BLaER1 treated with 17β-estradiol and CSF1 and Interleukin-3, amounts not matched to agents 10 nM and 100 nM (cell line): ENCODE results near the gene ZNF227.
A peak's percentile ranks its signal among the peaks of the same experiment; 100 is the strongest.
"Not testable (repeated sequence)": the region's sequence is repeated elsewhere in the genome, so short reads cannot be mapped to it uniquely, and the experiment has no call there.

ENCODE experiments used
- H3K27ac ChIP-seq, 11 experiments: shearing (Covaris generic); formaldehyde crosslinking; 2 replicates each; pipeline ENCODE4 v1.8.1; 2022
- H3K27me3 ChIP-seq, 11 experiments: shearing (Covaris generic); formaldehyde crosslinking; 2 replicates each; pipeline ENCODE4 v1.8.1; 2022
- H3K36me3 ChIP-seq, 11 experiments: shearing (Covaris generic); formaldehyde crosslinking; 2 replicates each; pipeline ENCODE4 v1.8.1; 2022
- H3K4me1 ChIP-seq, 10 experiments: shearing (Covaris generic); formaldehyde crosslinking; 2 replicates each; pipeline ENCODE4 v1.8.1; 2022
- H3K4me2 ChIP-seq, 11 experiments: shearing (Covaris generic); formaldehyde crosslinking; 2 replicates each; pipeline ENCODE4 v1.8.1; 2022
- H3K4me3 ChIP-seq, 10 experiments: shearing (Covaris generic); formaldehyde crosslinking; 2 replicates each; pipeline ENCODE4 v1.8.1; 2022
- H3K9ac ChIP-seq, 11 experiments: shearing (Covaris generic); formaldehyde crosslinking; 2 replicates each; pipeline ENCODE4 v1.8.1; 2022
- H3K9me3 ChIP-seq, 11 experiments: shearing (Covaris generic); formaldehyde crosslinking; replicated peaks in 1 of 11; 2 replicates each; pipeline ENCODE4 v1.8.1; 2022
- H4K20me1 ChIP-seq, 11 experiments: shearing (Covaris generic); formaldehyde crosslinking; 2 replicates each; pipeline ENCODE4 v1.8.1; 2022
- Cebpa-rat ChIP-seq, 11 experiments: shearing (Covaris generic); IDR thresholded peaks; 2 replicates each; pipeline ENCODE4 v1.8.1; 2022

Gene ZNF227

DNA sequence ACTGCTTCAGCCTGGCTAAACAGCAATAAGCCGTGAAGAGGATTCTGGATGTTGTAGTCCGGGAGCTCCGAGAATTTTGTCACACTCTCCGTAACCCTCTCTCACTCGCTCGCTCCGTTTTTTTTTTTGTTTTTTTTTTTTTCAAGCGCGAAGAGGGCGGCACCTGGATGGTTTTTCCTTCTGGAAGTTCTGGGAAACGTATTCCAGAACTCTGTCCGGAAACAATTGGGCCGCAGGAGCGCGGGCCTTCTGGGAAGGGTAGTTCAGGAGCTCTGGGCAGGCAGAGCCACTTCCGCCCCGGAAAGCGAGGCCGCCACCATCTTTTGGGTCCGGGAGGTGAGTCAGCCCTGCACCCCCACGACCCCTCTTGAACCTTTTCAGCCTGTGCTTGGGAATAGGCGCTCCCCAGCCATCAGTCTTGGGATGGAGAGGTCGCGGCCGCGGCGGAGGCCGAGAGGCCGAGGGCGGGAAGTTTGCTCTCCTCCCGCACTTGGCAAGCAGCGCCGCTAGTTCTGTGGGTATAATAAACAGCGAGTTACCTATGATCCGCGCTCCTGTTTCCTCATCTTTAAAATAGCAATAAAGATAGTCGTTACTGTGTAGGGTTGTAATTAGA, at the start of gene ZNF227:
TSS of gene ZNF227 (plus strand) at position 283 of the 616 bp plus-strand sequence. CDS start 5,261 bp downstream, outside the sequence.
- Histone ChIP-seq H3K9ac (peak within 1 kb of the TSS; percentile 78 to 88 (median 83)), H3K36me3 (peaks cover 24 to 32% (median 30%) of the 10 kb centered on the region in 11 experiments), H3K27ac (peak within 1 kb of the TSS; percentile 68 to 90 (median 82)), H3K9me3 (peaks cover 0 to 15% (median 9%) of the 10 kb centered on the region in 11 experiments; a peak in 11 of 22 replicates), H3K4me3 (peak within 1 kb of the TSS; percentile 69 to 85 (median 81)), H4K20me1 (peaks cover 0 to 3% (median 0%) of the 10 kb centered on the region in 11 experiments; a peak in 1 of 22 replicates), H3K4me1 (peaks cover 9 to 25% (median 22%) of the 10 kb centered on the region in 10 experiments), H3K27me3 (no peaks in the 10 kb centered on the region), H3K4me2 (peak within 1 kb of the TSS; percentile 65 to 92 (median 81))
- no peak for TF ChIP-seq Cebpa-rat (IDR thresholded peaks at IDR 0.05)

DNA sequence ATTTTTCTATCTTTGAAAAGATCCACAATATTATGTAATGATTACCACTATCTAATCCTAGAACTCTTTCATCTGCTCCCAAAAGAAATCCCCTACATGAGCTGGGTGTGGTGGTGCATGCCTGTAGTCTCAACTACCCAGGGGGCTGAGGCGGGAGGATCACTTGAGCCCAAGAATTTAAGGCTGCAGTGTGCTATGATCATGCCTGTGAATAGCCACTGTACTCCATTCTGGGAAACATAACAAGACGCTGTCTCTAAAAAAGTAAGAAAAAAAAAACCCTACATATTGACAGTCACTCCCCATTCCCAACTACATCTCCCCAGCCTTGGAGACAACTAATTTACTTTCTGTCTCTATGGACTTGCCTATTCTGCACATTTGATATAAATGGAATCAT, 48.5 kb upstream of the ZNF227 start:
- no peak for TF ChIP-seq Cebpa-rat (IDR thresholded peaks at IDR 0.05)
- H3K9me3 ChIP-seq = peaks cover 11 to 33% (median 18%) of the 10 kb centered on the region in 11 experiments
- H3K4me1 ChIP-seq = peaks cover 12 to 34% (median 23%) of the 10 kb centered on the region in 10 experiments
- no peak overlapping the region for H3K27ac ChIP-seq
- peak overlapping the region in 1 of 10 experiments; percentile 80; a peak in 1 of 20 replicates for H3K4me3 ChIP-seq
- H4K20me1 ChIP-seq = no peaks in the 10 kb centered on the region; a peak in 1 of 22 replicates
- no peak overlapping the region; a peak in 1 of 22 replicates for H3K4me2 ChIP-seq
- H3K27me3 ChIP-seq = no peaks in the 10 kb centered on the region
- no peak overlapping the region for H3K9ac ChIP-seq
- peaks cover 20 to 39% (median 27%) of the 10 kb centered on the region in 11 experiments for H3K36me3 ChIP-seq

DNA sequence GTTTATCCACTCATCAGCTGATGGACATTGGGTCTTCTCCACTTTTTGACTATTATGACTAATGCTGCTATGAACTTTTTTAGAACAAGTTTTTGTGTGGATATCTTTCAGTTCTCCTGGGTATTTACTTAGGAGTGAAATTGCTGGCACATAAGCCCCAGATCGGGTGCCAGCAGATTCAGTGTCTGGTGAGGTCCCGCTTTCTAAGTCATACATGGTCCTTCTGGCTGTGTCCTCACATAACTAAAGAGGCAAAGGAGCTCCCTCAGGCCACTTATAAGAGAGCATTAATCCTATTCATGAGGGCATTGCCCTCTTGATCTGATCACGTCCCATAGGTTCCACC, 48.0 kb upstream of the ZNF227 start:
- Histone ChIP-seq H3K4me3 (peak overlapping the region; percentile 65 to 84 (median 79)), H3K36me3 (peaks cover 25 to 39% (median 30%) of the 10 kb centered on the region in 11 experiments), H3K4me1 (peaks cover 12 to 34% (median 23%) of the 10 kb centered on the region in 10 experiments), H3K4me2 (peak overlapping the region; percentile 65 to 97 (median 82)), H3K27me3 (no peaks in the 10 kb centered on the region), H3K9ac (peak overlapping the region in 10 of 11 experiments; percentile 86 to 92 (median 89); a peak in 19 of 22 replicates), H3K9me3 (peaks cover 6 to 28% (median 13%) of the 10 kb centered on the region in 11 experiments; a peak in 18 of 22 replicates), H3K27ac (peak overlapping the region; percentile 30 to 93 (median 89); a peak in 19 of 22 replicates), H4K20me1 (no peaks in the 10 kb centered on the region; a peak in 1 of 22 replicates)
- no peak for TF ChIP-seq Cebpa-rat (IDR thresholded peaks at IDR 0.05)

DNA sequence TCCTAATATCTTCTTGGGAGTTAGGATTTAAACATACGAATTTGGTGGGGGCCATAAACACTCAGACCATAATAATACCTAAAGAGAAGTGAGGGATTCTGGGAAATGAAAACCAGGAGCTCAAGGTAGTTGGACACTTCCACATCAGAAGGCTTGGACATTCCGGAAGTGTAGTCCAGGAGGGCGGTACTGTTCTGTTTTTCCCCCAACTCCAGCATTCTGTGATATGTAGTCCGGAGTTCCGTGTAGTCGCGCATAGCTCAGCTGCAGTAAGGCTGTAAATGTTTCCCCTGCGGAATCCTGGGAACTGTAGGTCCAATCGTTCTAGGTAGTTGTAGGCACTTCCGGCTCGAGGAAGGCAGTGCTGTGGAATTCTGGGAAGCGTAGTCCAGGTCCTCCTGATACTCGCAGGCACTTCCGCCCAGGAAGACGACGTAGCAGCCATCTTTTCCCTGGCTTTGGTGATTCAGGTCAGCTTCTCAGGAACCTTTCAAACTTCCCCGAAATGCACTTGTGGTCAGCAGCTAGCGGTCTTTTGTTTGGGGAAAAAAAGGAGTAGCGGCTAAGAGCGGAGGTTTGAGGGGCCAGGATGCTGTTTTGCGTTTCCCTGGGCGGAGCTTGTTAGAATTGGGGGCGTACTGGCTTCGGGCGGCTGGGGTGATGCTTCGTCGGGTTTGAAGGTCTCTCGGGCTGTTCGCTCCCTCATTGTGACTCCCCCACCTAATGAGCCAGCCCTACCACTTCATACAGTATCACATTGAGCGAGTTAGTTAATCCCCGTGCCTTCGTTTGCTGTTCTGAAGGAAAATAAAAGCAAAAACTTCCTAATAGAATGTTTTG, 47.4 kb upstream of the ZNF227 start, which contains the start of gene ZNF226:
TSS of gene ZNF226 (plus strand) at position 428 of the 840 bp plus-strand sequence. CDS start 4,981 bp downstream, outside the sequence.
- Histone ChIP-seq H3K4me3 (peak within 1 kb of the TSS; percentile 65 to 84 (median 79)), H3K27ac (peak within 1 kb of the TSS; percentile 69 to 93 (median 89)), H3K9me3 (peaks cover under 1 to 22% (median 7%) of the 10 kb centered on the region in 11 experiments; a peak in 10 of 22 replicates), H3K4me2 (peak within 1 kb of the TSS; percentile 79 to 97 (median 91)), H3K4me1 (peaks cover 12 to 34% (median 23%) of the 10 kb centered on the region in 10 experiments), H4K20me1 (no peaks in the 10 kb centered on the region; a peak in 1 of 22 replicates), H3K36me3 (peaks cover 31 to 40% (median 35%) of the 10 kb centered on the region in 11 experiments), H3K9ac (peak within 1 kb of the TSS; percentile 80 to 92 (median 89)), H3K27me3 (no peaks in the 10 kb centered on the region)
- no peak for TF ChIP-seq Cebpa-rat (IDR thresholded peaks at IDR 0.05)

DNA sequence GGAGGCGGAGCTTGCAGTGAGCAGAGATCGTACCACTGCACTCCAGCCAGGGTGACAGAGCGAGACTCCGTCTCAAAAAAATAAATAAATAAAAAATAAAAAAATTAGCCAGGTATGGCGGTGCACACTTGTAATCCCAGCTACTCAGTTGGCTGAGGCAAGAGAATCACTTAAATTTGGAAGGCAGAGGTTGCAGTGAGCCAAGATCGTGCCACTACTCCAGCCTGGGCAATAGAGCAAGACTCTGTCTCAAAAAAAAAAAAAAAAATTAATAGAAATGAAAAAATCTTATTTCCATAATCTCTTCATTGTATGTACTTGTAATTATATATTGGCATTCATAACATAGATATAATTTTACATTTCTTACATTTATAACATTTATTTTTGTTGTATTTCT, 41.7 kb upstream of the ZNF227 start:
- not testable (repeated sequence) for H3K4me3 ChIP-seq, H3K9ac ChIP-seq, H3K27ac ChIP-seq, H3K4me2 ChIP-seq, H4K20me1 ChIP-seq, H3K27me3 ChIP-seq
- H3K4me1 ChIP-seq = peaks cover 7 to 29% (median 19%) of the 10 kb centered on the region in 10 experiments
- H3K9me3 ChIP-seq = peaks cover 11 to 47% (median 31%) of the 10 kb centered on the region in 11 experiments
- H3K36me3 ChIP-seq = peaks cover 88 to 97% (median 93%) of the 10 kb centered on the region in 11 experiments

DNA sequence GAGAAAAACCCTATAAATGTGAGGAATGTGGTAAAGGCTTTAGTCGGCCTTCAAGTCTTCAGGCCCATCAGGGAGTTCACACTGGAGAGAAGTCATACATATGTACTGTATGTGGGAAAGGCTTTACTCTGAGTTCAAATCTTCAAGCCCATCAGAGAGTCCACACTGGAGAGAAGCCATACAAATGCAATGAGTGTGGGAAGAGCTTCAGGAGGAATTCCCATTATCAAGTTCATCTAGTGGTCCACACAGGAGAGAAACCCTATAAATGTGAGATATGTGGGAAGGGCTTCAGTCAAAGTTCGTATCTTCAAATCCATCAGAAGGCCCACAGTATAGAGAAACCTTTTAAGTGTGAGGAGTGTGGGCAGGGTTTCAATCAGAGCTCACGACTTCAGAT, 35.7 kb upstream of the ZNF227 start:
- Histone ChIP-seq H3K9me3 (peaks cover 37 to 62% (median 53%) of the 10 kb centered on the region in 11 experiments), H3K9ac (no peak overlapping the region), H3K36me3 (peaks cover 62 to 74% (median 66%) of the 10 kb centered on the region in 11 experiments), H3K4me1 (no peaks in the 10 kb centered on the region), H3K27me3 (no peaks in the 10 kb centered on the region), H3K4me2 (no peak overlapping the region), H4K20me1 (no peaks in the 10 kb centered on the region), H3K4me3 (0 out of 20 replicates have a peak overlapping the region, but pooled peaks of 1 of the 10 experiments have one; percentile 15), H3K27ac (no peak overlapping the region)
- TF ChIP-seq Cebpa-rat (IDR thresholded peaks at IDR 0.05) = no peak

DNA sequence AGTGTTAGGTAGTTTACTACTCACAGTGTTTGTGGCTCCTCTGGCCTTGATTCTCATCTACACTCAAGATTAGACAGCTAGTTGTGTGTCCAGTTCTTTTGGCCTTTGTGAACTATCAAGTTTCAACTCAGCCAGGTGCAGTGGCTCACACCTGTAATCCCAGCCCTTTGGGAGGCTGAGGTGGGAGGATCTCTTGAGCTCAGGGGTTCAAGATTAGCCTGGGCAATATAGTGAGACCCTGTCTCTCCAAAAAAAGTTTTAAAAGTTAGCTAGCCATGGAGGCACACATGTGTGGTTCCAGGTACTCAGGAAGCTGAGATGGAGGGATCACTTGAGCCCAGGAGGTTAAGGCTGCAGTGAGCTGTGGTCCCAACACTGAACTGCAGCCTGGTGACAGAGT, 31.4 kb upstream of the ZNF227 start:
- no peaks in the 10 kb centered on the region for H4K20me1 ChIP-seq
- no peak overlapping the region for H3K9ac ChIP-seq
- no peaks in the 10 kb centered on the region for H3K4me1 ChIP-seq
- peaks cover 18 to 30% (median 22%) of the 10 kb centered on the region in 11 experiments for H3K36me3 ChIP-seq
- no peak overlapping the region for H3K4me2 ChIP-seq
- H3K9me3 ChIP-seq = peaks cover 17 to 34% (median 23%) of the 10 kb centered on the region in 11 experiments
- no peak overlapping the region for H3K27ac ChIP-seq
- no peak for TF ChIP-seq Cebpa-rat (IDR thresholded peaks at IDR 0.05)
- H3K4me3 ChIP-seq = no peak overlapping the region
- H3K27me3 ChIP-seq = no peaks in the 10 kb centered on the region

DNA sequence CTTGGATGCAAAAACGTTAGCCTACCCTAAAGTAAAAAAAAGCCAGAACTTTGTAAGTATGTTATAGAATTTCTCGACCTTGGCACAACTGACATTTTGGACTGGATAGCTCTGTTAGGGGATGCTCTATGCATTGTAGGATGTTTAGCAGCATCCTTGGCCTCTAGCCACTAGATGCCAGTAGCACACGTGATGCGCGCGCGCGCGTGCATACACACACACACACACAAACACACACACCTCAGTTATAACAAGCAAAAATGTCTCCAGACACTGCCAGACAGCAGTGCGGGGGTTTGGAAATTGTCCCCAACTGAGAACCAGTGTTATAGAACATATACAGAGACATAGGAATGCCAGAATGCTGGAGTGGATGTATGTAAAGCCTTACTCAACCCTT, 30.2 kb upstream of the ZNF227 start:
- peaks cover 5 to 22% (median 11%) of the 10 kb centered on the region in 11 experiments; a peak in 21 of 22 replicates for H3K9me3 ChIP-seq

More for the DNA sequence above, 30.2 kb upstream of the ZNF227 start:
- H3K4me2 ChIP-seq = no peak overlapping the region
- no peaks in the 10 kb centered on the region for H3K27me3 ChIP-seq
- no peak for TF ChIP-seq Cebpa-rat (IDR thresholded peaks at IDR 0.05)
- H3K36me3 ChIP-seq = peaks cover 7 to 18% (median 10%) of the 10 kb centered on the region in 11 experiments
- H3K4me3 ChIP-seq = no peak overlapping the region
- no peaks in the 10 kb centered on the region for H3K4me1 ChIP-seq
- no peaks in the 10 kb centered on the region for H4K20me1 ChIP-seq
- H3K9ac ChIP-seq = no peak overlapping the region
- H3K27ac ChIP-seq = no peak overlapping the region
